Measurements from ENCODE around the gene MIA.
"Not testable (repeated sequence)": the region's sequence is repeated elsewhere in the genome, so short reads cannot be mapped to it uniquely, and the experiment has no call there.

MIA gene

GRCh38 chr19:40804783-40805242, 29.5 kb downstream of the MIA start:
- DNase-seq: no peak

- DNase-seq: no peak
These were observed 30.0 kb downstream of the MIA start for GRCh38 chr19:40805258-40805868.

GRCh38 chr19:40806423-40807146, 31.3 kb downstream of the MIA start:
- peak; percentile 75 to 82 for DNase-seq

- no peak for DNase-seq
These were observed 32.1 kb downstream of the MIA start for GRCh38 chr19:40807147-40808020.

- no peak for DNase-seq
These were observed 32.7 kb downstream of the MIA start for GRCh38 chr19:40808021-40808325.

GRCh38 chr19:40808497-40808896, 33.2 kb downstream of the MIA start:
- no peak for DNase-seq

- no peak for DNase-seq
These were observed 34.2 kb downstream of the MIA start for GRCh38 chr19:40809358-40810086.

- no peak for DNase-seq
These were observed 34.8 kb downstream of the MIA start for GRCh38 chr19:40810160-40810559.

GRCh38 chr19:40810649-40811408, 35.5 kb downstream of the MIA start:
- DNase-seq: not testable (repeated sequence)

GRCh38 chr19:40811478-40812341, 36.4 kb downstream of the MIA start:
- no peak for DNase-seq

GRCh38 chr19:40812571-40812970, 37.2 kb downstream of the MIA start:
- DNase-seq: not testable (repeated sequence)

- DNase-seq: no peak
These were observed 37.9 kb downstream of the MIA start for GRCh38 chr19:40813182-40813581.

- DNase-seq: no peak
These were observed 39.9 kb downstream of the MIA start for GRCh38 chr19:40815223-40815622.

GRCh38 chr19:40818480-40819399, 43.4 kb downstream of the MIA start:
- DNase-seq: peak; percentile 64 to 65

GRCh38 chr19:40819479-40820234, 44.3 kb downstream of the MIA start:
- DNase-seq: peak; percentile 63 to 64

- no peak for DNase-seq
These were observed 46.8 kb downstream of the MIA start for GRCh38 chr19:40822161-40822560.

- not testable (repeated sequence) for DNase-seq
These were observed 47.6 kb downstream of the MIA start for GRCh38 chr19:40822704-40823553.

- not testable (repeated sequence) for DNase-seq
These were observed 49.6 kb downstream of the MIA start for GRCh38 chr19:40824916-40825315.
